ENCODE measurements around the gene DHRS7C. TPM values are rescaled to one million over a fixed set of nuclear protein-coding genes. Genes with fewer than 3 reads are reported as not detected.
A peak's percentile ranks its signal among the peaks of the same experiment; 100 is the strongest.

Gene DHRS7C
- total and polyA plus RNA-seq, 4 donors = 0.26 to 0.28 TPM; not detected in 2

- TF ChIP-seq CTCF (IDR thresholded peaks at IDR 0.05; ENCODE audit: low read depth, low read length, missing input control) (peak; percentile 47), GABPA (IDR thresholded peaks at IDR 0.05 in 1 of 2, conservative IDR thresholded peaks at IDR 0.05 in 1 of 2) (no peak), RAD21 (IDR thresholded peaks at IDR 0.05) (peak; percentile 42 to 53)
- WGBS = 26% methylated on average over 5 of the region's 5 CpGs
- no peaks in the 10 kb centered on the region for H3K4me1 ChIP-seq (ENCODE audit: control insufficient read depth in 4 of 4, insufficient read depth in 4 of 4, low read length in 3 of 4)
- H3K9ac ChIP-seq (ENCODE audit: low read depth in 1 of 2, low read length in 2 of 2) = no peak overlapping the region
- no peak for DNase-seq (ENCODE audit: low spot score)
- H3K9me3 ChIP-seq (ENCODE audit: control insufficient read depth in 4 of 4, low read length in 3 of 4) = no peaks in the 10 kb centered on the region
- peaks cover 0 to 6% (median 0%) of the 10 kb centered on the region in 4 donors for H3K27me3 ChIP-seq (ENCODE audit: control insufficient read depth in 4 of 4, insufficient read depth in 4 of 4, low read length in 3 of 4)
- H3K36me3 ChIP-seq (ENCODE audit: control insufficient read depth in 4 of 4, insufficient read depth in 3 of 4, low read depth in 1 of 4, low read length in 3 of 4) = no peaks in the 10 kb centered on the region
- no peak overlapping the region for H3K4me3 ChIP-seq (ENCODE audit: low read depth in 1 of 3, low read length in 3 of 3)
- no peak overlapping the region for H3K27ac ChIP-seq (ENCODE audit: low read depth in 1 of 2, low read length in 2 of 2)
Measured at GRCh38 chr17:9768381-9768934, 22.9 kb downstream of the DHRS7C start.

- Histone ChIP-seq H3K27me3 (ENCODE audit: control insufficient read depth in 4 of 4, insufficient read depth in 4 of 4, low read length in 3 of 4) (no peaks in the 10 kb centered on the region), H3K36me3 (ENCODE audit: control insufficient read depth in 4 of 4, insufficient read depth in 3 of 4, low read depth in 1 of 4, low read length in 3 of 4) (no peaks in the 10 kb centered on the region), H3K27ac (ENCODE audit: low read depth in 1 of 2, low read length in 2 of 2) (no peak overlapping the region), H3K9me3 (ENCODE audit: control insufficient read depth in 4 of 4, low read length in 3 of 4) (no peaks in the 10 kb centered on the region), H3K9ac (ENCODE audit: low read depth in 1 of 2, low read length in 2 of 2) (no peak overlapping the region), H3K4me1 (ENCODE audit: control insufficient read depth in 4 of 4, insufficient read depth in 4 of 4, low read length in 3 of 4) (no peaks in the 10 kb centered on the region), H3K4me3 (ENCODE audit: low read depth in 1 of 3, low read length in 3 of 3) (no peak overlapping the region)
- no peak for TF ChIP-seq MAX (IDR thresholded peaks at IDR 0.05)
- no peak for TF ChIP-seq GABPA (IDR thresholded peaks at IDR 0.05 in 1 of 2, conservative IDR thresholded peaks at IDR 0.05 in 1 of 2)
- TF ChIP-seq RXRA (IDR thresholded peaks at IDR 0.05) = no peak
- TF ChIP-seq YY1 (IDR thresholded peaks at IDR 0.05) = no peak
- TF ChIP-seq CTCF (IDR thresholded peaks at IDR 0.05; ENCODE audit: low read depth, low read length, missing input control) = no peak
- TF ChIP-seq NR2F2 (IDR thresholded peaks at IDR 0.05) = no peak
- TF ChIP-seq ATF3 (IDR thresholded peaks at IDR 0.05) = no peak
- TF ChIP-seq FOXA2 (IDR thresholded peaks at IDR 0.05) = no peak
- TF ChIP-seq RAD21 (IDR thresholded peaks at IDR 0.05) = no peak
- no peak for TF ChIP-seq HNF4A (conservative IDR thresholded peaks at IDR 0.05)
- TF ChIP-seq SP1 (IDR thresholded peaks at IDR 0.05) = no peak
- no peak for TF ChIP-seq ZBTB33 (IDR thresholded peaks at IDR 0.05)
- no peak for DNase-seq (ENCODE audit: low spot score)
- 67% methylated on average over 7 of the region's 7 CpGs for WGBS
Measured at GRCh38 chr17:9767432-9767991, 23.9 kb downstream of the DHRS7C start.
